ENCODE data around the gene SPDYE6. TPM values are rescaled to one million over a fixed set of nuclear protein-coding genes. Genes with fewer than 3 reads are reported as not detected.

Gene SPDYE6
- total and polyA plus RNA-seq, 12 donors = 0.11 TPM; not detected in 11

DNA sequence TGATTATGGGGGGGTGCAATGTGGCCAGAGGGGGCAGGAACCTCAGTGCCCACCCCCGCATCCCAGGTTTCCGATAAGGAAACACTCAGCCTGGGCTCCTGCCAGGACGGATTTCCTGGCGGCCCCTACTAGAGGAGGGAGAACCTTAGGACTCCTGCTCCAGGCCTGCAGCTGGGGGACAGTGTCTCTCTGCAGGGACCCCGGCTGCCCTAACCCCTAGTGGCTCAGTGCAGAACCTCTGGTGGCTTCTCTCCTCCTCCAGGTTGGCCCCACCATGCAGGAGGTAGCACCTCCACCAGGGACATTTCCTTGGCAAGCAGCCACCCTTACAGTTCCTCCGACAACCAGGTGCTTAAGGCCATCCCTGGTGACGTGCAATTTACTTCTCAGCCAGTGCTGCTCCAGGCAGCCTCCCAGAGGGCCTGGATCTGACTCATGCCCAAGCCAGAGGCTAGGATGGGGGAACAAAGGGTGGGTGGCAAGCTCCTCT, 37.7 kb downstream of the SPDYE6 start:
- peak in 5 of 7 donors; percentile 24 to 79 (median 42) for DNase-seq
- 72 to 100% (median 85%) methylated on average over 4 to 7 of the region's 7 CpGs for WGBS, 4 donors
- H3K27ac ChIP-seq = peak overlapping the region in 1 of 5 donors; percentile 34
- H3K27me3 ChIP-seq = no peaks in the 10 kb centered on the region
- H3K4me3 ChIP-seq = no peak overlapping the region
- intact Hi-C loops (cut with DNase I) = no loop called here
- H3K9me3 ChIP-seq (replicated peaks in 1 of 3) = no peaks in the 10 kb centered on the region
- TF ChIP-seq CTCF (IDR thresholded peaks at IDR 0.05) (peak in 1 of 6 experiments; percentile 7), POLR2A (IDR thresholded peaks at IDR 0.05) (no peak)
- no peaks in the 10 kb centered on the region for H3K36me3 ChIP-seq (replicated peaks in 1 of 2)
- H3K4me1 ChIP-seq (replicated peaks in 1 of 2) = peaks cover 0 to 5% of the 10 kb centered on the region in 2 donors

DNA sequence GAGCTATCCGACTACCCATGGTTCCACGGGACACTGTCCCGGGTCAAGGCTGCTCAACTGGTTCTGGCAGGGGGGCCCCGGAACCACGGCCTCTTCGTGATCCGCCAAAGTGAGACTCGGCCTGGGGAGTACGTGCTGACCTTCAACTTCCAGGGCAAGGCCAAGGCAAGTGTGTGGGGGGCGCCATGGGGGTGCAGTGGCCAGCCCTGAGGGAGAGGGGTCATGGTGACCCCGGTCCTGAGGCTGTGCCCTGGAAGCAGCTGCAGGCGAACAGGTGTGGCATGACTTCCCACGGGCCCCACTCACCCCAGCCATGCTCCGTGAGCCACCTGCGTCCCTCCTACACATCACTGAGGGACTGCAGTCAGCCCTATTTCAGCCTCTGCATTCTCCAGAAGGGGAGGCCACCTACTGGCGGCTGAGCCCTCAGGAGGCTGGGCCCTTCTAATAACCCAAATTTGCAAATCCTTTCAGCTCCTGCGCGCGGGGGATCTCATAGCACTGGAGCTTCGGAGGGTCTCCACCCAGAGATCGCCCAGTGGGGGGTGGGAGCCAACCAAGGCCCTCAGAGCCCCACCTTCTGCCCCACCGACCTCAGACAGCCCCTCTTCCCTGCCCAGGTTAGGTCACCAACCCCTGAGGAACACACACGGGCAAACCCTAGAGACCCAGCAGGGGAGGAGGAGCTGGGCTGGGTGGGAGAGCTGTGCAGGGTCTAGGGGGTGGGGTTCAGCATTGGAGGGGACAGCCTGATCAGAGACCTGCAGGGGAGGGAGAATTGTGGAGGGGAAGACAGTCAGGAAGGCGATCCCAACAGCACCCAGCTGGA, 38.8 kb downstream of the SPDYE6 start:
- H3K36me3 ChIP-seq (replicated peaks in 1 of 2) = no peaks in the 10 kb centered on the region
- H3K4me1 ChIP-seq (replicated peaks in 1 of 2) = peaks cover 0 to 5% of the 10 kb centered on the region in 2 donors
- intact Hi-C loops (cut with DNase I) = no loop called here
- WGBS, 4 donors = 67 to 79% (median 74%) methylated on average over 15 to 24 of the region's 24 CpGs
- H3K27ac ChIP-seq = no peak overlapping the region
- no peaks in the 10 kb centered on the region for H3K27me3 ChIP-seq
- no peaks in the 10 kb centered on the region for H3K9me3 ChIP-seq (replicated peaks in 1 of 3)
- DNase-seq = no peak
- TF ChIP-seq CTCF (IDR thresholded peaks at IDR 0.05) (no peak), POLR2A (IDR thresholded peaks at IDR 0.05) (no peak)
- no peak overlapping the region for H3K4me3 ChIP-seq

- peaks cover 0 to 3% of the 10 kb centered on the region in 2 donors for H3K4me1 ChIP-seq (replicated peaks in 1 of 2)
- H3K27me3 ChIP-seq = no peaks in the 10 kb centered on the region
- intact Hi-C loops (cut with DNase I) = no loop called here
- H3K36me3 ChIP-seq (replicated peaks in 1 of 2) = no peaks in the 10 kb centered on the region
- H3K27ac ChIP-seq = no peak overlapping the region
- H3K9me3 ChIP-seq (replicated peaks in 1 of 3) = no peaks in the 10 kb centered on the region
- H3K4me3 ChIP-seq = no peak overlapping the region
- no peak for TF ChIP-seq CTCF (IDR thresholded peaks at IDR 0.05)
- no peak for TF ChIP-seq POLR2A (IDR thresholded peaks at IDR 0.05)
- DNase-seq = no peak
- WGBS, 4 donors = 82 to 94% (median 91%) methylated on average over 6 to 22 of the region's 22 CpGs
Observed at GRCh38 chr7:102313997-102314780, 42.1 kb downstream of the SPDYE6 start.

DNA sequence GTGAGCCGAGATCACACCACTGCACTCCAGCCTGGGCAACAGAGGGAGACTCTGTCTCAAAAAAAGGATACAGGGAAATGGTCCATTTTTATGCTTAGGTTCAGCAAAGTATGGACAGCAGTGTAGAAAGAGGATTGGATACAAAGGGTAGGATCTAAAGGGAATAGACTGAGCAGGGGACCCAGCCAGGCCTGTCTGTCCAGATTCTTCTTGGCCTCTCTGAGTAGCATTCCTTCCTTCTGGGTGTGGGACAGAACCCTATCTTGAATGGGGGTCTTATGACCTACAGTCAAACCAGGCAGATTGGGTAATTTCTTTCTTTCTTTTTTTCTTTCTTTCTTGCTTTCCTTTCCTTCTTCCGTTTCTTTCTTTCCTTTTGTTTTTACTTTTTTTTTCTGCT, 43.9 kb downstream of the SPDYE6 start:
- no peak for DNase-seq
- H3K4me3 ChIP-seq = no peak overlapping the region
- no peaks in the 10 kb centered on the region for H3K36me3 ChIP-seq (replicated peaks in 1 of 2)
- peaks cover 0 to 2% of the 10 kb centered on the region in 2 donors for H3K4me1 ChIP-seq (replicated peaks in 1 of 2)
- TF ChIP-seq POLR2A (IDR thresholded peaks at IDR 0.05) = no peak
- TF ChIP-seq CTCF (IDR thresholded peaks at IDR 0.05) = no peak
- intact Hi-C loops (cut with DNase I) = no loop called here
- H3K27ac ChIP-seq = no peak overlapping the region
- H3K9me3 ChIP-seq (replicated peaks in 1 of 3) = no peaks in the 10 kb centered on the region
- 69 to 93% (median 91%) methylated on average over 1 to 2 of the region's 2 CpGs for WGBS, 4 donors
- H3K27me3 ChIP-seq = no peaks in the 10 kb centered on the region

Measured in adrenal gland (tissue), 12 donors.